PC-9 (cell line): Measurements from ENCODE around the gene OR52K1. TPM values are rescaled to one million over a fixed set of nuclear protein-coding genes. Genes with fewer than 3 reads are reported as not detected.

ENCODE experiments used
- BruUV-seq: library from RNA; stranded (reverse); fragments of 400-500 nt; replicated peaks from 2 replicates; lab custom pipeline; 2021; lab: Mats Ljungman, UMichigan
- CTCF ChIA-PET: fragments of 300-600 bp; sonication (Branson Sonifier 250); formaldehyde crosslinking; loops from one replicate; lab custom pipeline; 2022; ENCODE audit warnings: antibody characterized with exemption; lab: Charles Lee
- POLR2A ChIA-PET: fragments of 300-600 bp; sonication (Branson Sonifier 250); formaldehyde crosslinking; loops from one replicate; lab custom pipeline; 2022; ENCODE audit warnings: antibody characterized with exemption; ENCODE audit not compliant: unreplicated experiment; lab: Charles Lee
- DNase-seq, 2 experiments: peaks; one replicate each; pipeline versions ENCODE4 v3.0.0 to v3.0.0-alpha.2; 2015 to 2022; ENCODE audit warnings: mixed read lengths in 1 of 2
- H2AFZ ChIP-seq: fragments of 200-600 bp; sonication (generic); 2 replicates; pipeline ENCODE4 v1.8.1; 2017; ENCODE audit warnings: antibody characterized with exemption
- H3F3A ChIP-seq: fragments of 200-600 bp; sonication (generic); 2 replicates; pipeline ENCODE4 v1.8.1; 2017; ENCODE audit warnings: antibody characterized with exemption, mild to moderate bottlenecking, low read depth; ENCODE audit not compliant: insufficient read depth
- H3K27ac ChIP-seq: fragments of 200-600 bp; sonication (generic); 2 replicates; pipeline ENCODE4 v1.6.1; 2016; ENCODE audit warnings: mixed run types
- H3K27me3 ChIP-seq: fragments of 200-600 bp; sonication (generic); 2 replicates; pipeline ENCODE4 v1.6.1; 2016; ENCODE audit warnings: low read depth, mixed run types; ENCODE audit not compliant: insufficient read depth
- H3K36me3 ChIP-seq: fragments of 200-600 bp; sonication (generic); 2 replicates; pipeline ENCODE4 v1.6.1; 2016; ENCODE audit warnings: low read depth, mixed run types
- H3K4me1 ChIP-seq: fragments of 200-600 bp; sonication (generic); replicated peaks from 2 replicates; pipeline ENCODE4 v1.6.1; 2016; ENCODE audit warnings: mixed run types; ENCODE audit not compliant: insufficient read depth
- H3K4me2 ChIP-seq: fragments of 200-600 bp; sonication (generic); 2 replicates; pipeline ENCODE4 v1.6.1; 2017; ENCODE audit warnings: mixed run types
- H3K4me3 ChIP-seq: fragments of 200-600 bp; sonication (generic); 2 replicates; pipeline ENCODE4 v1.6.1; 2016; ENCODE audit warnings: mixed run types
- H3K79me2 ChIP-seq: fragments of 200-600 bp; sonication (generic); 2 replicates; pipeline ENCODE4 v1.6.1; 2017; ENCODE audit warnings: low read depth, mixed run types
- H3K9me2 ChIP-seq: fragments of 200-600 bp; sonication (generic); 2 replicates; pipeline ENCODE4 v1.8.1; 2017; ENCODE audit warnings: mild to moderate bottlenecking; ENCODE audit not compliant: insufficient read depth
- H3K9me3 ChIP-seq: fragments of 200-600 bp; sonication (generic); 2 replicates; pipeline ENCODE4 v1.8.1; 2016; ENCODE audit warnings: low read depth; ENCODE audit not compliant: insufficient read depth
- H4K20me1 ChIP-seq: fragments of 200-600 bp; sonication (generic); 2 replicates; pipeline ENCODE4 v1.8.1; 2017; ENCODE audit not compliant: insufficient read depth
- EZH2 ChIP-seq: fragments of 200-600 bp; sonication (generic); IDR thresholded peaks from 2 replicates; pipeline ENCODE4 v1.8.0; 2017; ENCODE audit warnings: antibody characterized with exemption, low read depth
- intact Hi-C: fragments of 100-400 bp; cut with micrococcal nuclease; formaldehyde crosslinking; loops from one replicate; pipeline ENCODE4 v1.10.0; 2022; ENCODE audit not compliant: unreplicated experiment
- total RNA-seq: library from RNA; stranded (reverse); gene quantifications from 2 replicates; pipeline ENCODE4 v1.2.3, GENCODE V29; 2021
- TF ChIP-seq, protein P1 (sequence below): fragments of 200-600 bp; sonication (generic); conservative IDR thresholded peaks from 2 replicates; pipeline ENCODE4 v1.6.1; 2017; ENCODE audit warnings: mixed run types, antibody characterized with exemption, mild to moderate bottlenecking, moderate library complexity

Gene OR52K1
- total RNA-seq, 1 experiment from 2014 or later: not detected

DNA sequence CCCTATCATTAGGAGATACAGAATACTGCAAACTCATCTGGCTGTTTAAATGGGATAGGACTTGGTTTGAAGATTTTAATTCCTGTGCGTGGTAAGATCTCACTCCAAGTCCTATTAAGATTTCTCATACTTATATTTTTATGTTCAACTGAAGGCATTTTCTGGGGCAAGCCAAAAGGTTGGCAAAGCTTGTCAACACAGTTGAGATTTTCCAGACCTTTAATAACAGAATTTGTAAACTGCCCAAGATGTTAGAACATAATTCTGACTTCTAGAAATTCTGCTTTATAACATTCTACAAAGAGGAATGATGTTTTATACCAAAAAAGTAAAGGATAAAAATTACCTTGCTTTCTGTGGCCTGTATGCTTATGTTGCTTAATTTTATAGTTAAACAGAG is 31.8 kb downstream of the OR52K1 start:
- H3F3A ChIP-seq: no peaks in the 10 kb centered on the region
- no peak overlapping the region for H3K27ac ChIP-seq
- no peak overlapping the region for H3K4me3 ChIP-seq
- H3K9me3 ChIP-seq: no peaks in the 10 kb centered on the region
- TF ChIP-seq EZH2: no peak
- TF ChIP-seq, protein P1, sequence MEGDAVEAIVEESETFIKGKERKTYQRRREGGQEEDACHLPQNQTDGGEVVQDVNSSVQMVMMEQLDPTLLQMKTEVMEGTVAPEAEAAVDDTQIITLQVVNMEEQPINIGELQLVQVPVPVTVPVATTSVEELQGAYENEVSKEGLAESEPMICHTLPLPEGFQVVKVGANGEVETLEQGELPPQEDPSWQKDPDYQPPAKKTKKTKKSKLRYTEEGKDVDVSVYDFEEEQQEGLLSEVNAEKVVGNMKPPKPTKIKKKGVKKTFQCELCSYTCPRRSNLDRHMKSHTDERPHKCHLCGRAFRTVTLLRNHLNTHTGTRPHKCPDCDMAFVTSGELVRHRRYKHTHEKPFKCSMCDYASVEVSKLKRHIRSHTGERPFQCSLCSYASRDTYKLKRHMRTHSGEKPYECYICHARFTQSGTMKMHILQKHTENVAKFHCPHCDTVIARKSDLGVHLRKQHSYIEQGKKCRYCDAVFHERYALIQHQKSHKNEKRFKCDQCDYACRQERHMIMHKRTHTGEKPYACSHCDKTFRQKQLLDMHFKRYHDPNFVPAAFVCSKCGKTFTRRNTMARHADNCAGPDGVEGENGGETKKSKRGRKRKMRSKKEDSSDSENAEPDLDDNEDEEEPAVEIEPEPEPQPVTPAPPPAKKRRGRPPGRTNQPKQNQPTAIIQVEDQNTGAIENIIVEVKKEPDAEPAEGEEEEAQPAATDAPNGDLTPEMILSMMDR: no peak
- no peaks in the 10 kb centered on the region for H3K27me3 ChIP-seq
- H3K4me2 ChIP-seq: no peak overlapping the region
- no peaks in the 10 kb centered on the region for H3K4me1 ChIP-seq
- no peaks in the 10 kb centered on the region for H3K36me3 ChIP-seq
- intact Hi-C loops: no loop called here
- no peak overlapping the region for H2AFZ ChIP-seq
- ChIA-PET POLR2A (no interaction called here), CTCF (no interaction called here)
- DNase-seq: no peak
- BruUV-seq: no TSS peak
- H4K20me1 ChIP-seq: no peaks in the 10 kb centered on the region
- H3K79me2 ChIP-seq: no peaks in the 10 kb centered on the region
- H3K9me2 ChIP-seq: no peaks in the 10 kb centered on the region

DNA sequence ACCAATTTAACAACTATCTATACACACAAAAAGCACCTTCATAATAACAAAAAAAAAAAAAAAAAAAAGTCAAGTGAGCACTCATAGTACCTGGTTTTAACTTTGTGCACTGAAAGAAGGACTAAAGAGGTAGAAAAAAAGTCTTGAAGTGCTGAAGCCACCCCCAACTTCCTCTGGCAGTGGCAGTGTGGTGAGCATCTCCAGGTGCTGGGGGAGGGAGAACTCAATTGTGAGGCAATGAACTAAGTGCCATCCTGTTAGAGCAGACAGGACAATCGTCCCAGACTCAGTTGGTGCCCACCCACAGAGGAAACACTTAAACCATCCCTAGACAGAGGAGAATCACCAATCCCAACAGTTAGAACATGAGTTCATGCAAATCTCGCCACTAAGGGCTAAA is 39.9 kb downstream of the OR52K1 start:
- no TSS peak for BruUV-seq
- H3K9me3 ChIP-seq: no peaks in the 10 kb centered on the region
- intact Hi-C loops: no loop called here

DNA sequence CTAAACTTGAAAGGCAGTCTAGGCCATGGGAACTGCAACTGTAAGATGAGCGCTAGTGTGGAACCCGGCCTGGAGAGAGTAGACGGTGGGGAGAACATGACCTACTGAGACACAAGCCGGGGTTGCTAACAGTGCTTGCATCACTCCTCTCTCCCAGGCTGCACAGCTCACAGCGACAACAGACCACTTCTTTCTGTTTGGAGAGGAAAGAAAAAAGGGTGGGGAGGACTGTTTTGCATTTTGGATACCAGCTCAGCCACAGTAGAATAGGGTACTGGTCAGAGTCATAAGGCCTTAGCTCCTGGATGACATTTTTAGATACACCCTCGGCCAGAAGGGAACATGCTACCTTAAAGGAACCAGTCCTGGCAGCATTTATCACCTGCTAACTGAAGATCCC is 40.3 kb downstream of the OR52K1 start:
- intact Hi-C loops: no loop called here
- no peaks in the 10 kb centered on the region for H3K27me3 ChIP-seq

More for the DNA sequence above, 39.9 kb downstream of the OR52K1 start:
- Histone ChIP-seq H3K4me1 (no peaks in the 10 kb centered on the region), H3K9me2 (no peaks in the 10 kb centered on the region), H3K79me2 (no peaks in the 10 kb centered on the region), H3K4me3 (no peak overlapping the region), H3K4me2 (no peak overlapping the region), H3K27me3 (no peaks in the 10 kb centered on the region), H3K36me3 (no peaks in the 10 kb centered on the region), H4K20me1 (no peaks in the 10 kb centered on the region), H3F3A (no peaks in the 10 kb centered on the region), H2AFZ (no peak overlapping the region), H3K27ac (no peak overlapping the region)
- ChIA-PET POLR2A (no interaction called here), CTCF (no interaction called here)
- DNase-seq: no peak
- TF ChIP-seq, protein P1: no peak
- TF ChIP-seq EZH2: no peak

More for the DNA sequence above, 40.3 kb downstream of the OR52K1 start:
- H3K4me3 ChIP-seq: no peak overlapping the region
- no peaks in the 10 kb centered on the region for H3K79me2 ChIP-seq
- no peak overlapping the region for H2AFZ ChIP-seq
- TF ChIP-seq, protein P1: no peak
- no peak for TF ChIP-seq EZH2
- no peak overlapping the region for H3K27ac ChIP-seq
- no TSS peak for BruUV-seq
- POLR2A ChIA-PET: no interaction called here
- H3F3A ChIP-seq: no peaks in the 10 kb centered on the region
- H3K36me3 ChIP-seq: no peaks in the 10 kb centered on the region
- no peaks in the 10 kb centered on the region for H3K4me1 ChIP-seq
- DNase-seq: no peak
- CTCF ChIA-PET: no interaction called here
- H3K4me2 ChIP-seq: no peak overlapping the region
- H4K20me1 ChIP-seq: no peaks in the 10 kb centered on the region
- no peaks in the 10 kb centered on the region for H3K9me2 ChIP-seq
- H3K9me3 ChIP-seq: no peaks in the 10 kb centered on the region
